HUES64 (cell line): ENCODE data around the gene PDE8A.

Experiments
- H3K27ac ChIP-seq: 2 replicates; pipeline ENCODE4 v1.7.0; 2013; ENCODE audit warnings: low read depth, low read length, inconsistent platforms
- H3K27me3 ChIP-seq: 2 replicates; pipeline ENCODE4 v1.6.1; 2013; ENCODE audit warnings: mild to moderate bottlenecking, low read length; ENCODE audit not compliant: insufficient read depth
- H3K36me3 ChIP-seq: 2 replicates; pipeline ENCODE4 v1.6.1; 2013; ENCODE audit warnings: mild to moderate bottlenecking, low read length; ENCODE audit not compliant: insufficient read depth
- H3K4me1 ChIP-seq: 2 replicates; pipeline ENCODE4 v1.6.1; 2013; ENCODE audit warnings: mild to moderate bottlenecking, low read length, moderate library complexity; ENCODE audit not compliant: insufficient read depth
- H3K4me3 ChIP-seq: 2 replicates; pipeline ENCODE4 v1.5.1; 2013; ENCODE audit warnings: mild to moderate bottlenecking, low read length, moderate library complexity
- H3K9ac ChIP-seq: 2 replicates; pipeline ENCODE4 v1.6.1; 2013; ENCODE audit warnings: mild to moderate bottlenecking, low read depth, low read length
- H3K9me3 ChIP-seq: 2 replicates; pipeline ENCODE4 v1.6.1; 2013; ENCODE audit warnings: low read depth, low read length; ENCODE audit not compliant: insufficient read depth
- WGBS: fragments of 150-250, 120-280 bp; methylation state at CpG from one replicate; pipeline ENCODE4 v1.1.7; 2013; ENCODE audit warnings: missing lambda C conversion rate; 5-methylcytosine and 5-hydroxymethylcytosine counted together

Gene PDE8A

DNA sequence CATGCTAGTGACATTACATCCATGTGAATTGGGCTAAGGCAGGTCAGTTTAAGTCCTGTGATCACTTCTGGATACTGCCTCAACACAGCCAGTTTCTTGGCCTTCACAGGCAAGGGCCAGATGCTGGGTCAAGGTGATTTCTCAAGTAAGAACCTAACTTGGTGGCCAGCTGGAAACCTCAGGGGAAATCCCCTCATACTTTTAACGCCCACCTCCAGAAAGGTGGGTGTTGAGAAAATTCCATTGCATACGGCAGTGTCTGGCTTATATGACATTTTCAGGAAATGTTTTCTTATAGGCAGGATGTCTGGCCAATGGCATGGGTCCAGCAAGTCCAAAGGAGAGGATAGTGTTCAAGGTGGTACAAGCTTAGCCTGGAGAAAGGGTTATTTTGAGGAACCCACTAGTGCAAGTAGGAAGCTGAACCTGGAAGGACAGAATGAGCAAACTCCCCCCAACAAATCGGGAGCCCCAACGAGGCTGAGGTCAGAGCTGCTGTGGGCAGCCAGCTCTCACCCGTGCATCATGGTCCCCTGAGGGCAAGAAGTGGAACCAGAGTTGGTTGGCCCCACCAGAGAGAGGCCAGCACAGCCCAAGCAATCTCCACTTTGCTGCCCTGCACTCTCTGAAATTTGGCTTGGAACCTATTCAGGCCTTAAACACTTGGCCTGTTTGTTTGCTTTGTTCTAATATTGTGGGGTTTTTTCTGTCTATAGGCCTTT is 135.4 kb downstream of the PDE8A start:
- no peak overlapping the region for H3K9ac ChIP-seq
- H3K9me3 ChIP-seq = no peaks in the 10 kb centered on the region
- no peak overlapping the region for H3K4me3 ChIP-seq
- H3K27me3 ChIP-seq = no peaks in the 10 kb centered on the region
- no peak overlapping the region for H3K27ac ChIP-seq
- WGBS = 95% methylated on average over 5 of the region's 5 CpGs
- H3K4me1 ChIP-seq = no peaks in the 10 kb centered on the region
- H3K36me3 ChIP-seq = no peaks in the 10 kb centered on the region

DNA sequence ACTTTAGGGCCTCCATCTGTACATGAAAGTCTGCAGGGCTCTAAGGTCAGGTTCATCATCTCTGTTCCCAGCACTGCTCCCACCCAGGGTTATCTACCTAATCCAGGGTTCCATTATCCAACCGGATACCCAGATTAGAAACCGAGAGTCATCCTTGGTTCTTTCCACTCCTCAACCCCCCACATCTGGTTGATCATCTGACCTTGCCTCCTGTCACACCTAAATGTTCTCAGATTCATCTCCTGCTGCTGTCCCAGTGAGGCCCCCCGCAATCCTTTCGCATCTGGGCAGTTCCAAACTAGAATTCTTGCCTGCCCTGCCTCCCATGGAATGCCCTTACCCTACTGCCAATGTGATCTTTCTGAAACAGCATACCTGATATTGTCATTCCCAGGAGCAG is 136.5 kb downstream of the PDE8A start:
- Histone ChIP-seq H3K36me3 (no peaks in the 10 kb centered on the region), H3K4me1 (no peaks in the 10 kb centered on the region)

DNA sequence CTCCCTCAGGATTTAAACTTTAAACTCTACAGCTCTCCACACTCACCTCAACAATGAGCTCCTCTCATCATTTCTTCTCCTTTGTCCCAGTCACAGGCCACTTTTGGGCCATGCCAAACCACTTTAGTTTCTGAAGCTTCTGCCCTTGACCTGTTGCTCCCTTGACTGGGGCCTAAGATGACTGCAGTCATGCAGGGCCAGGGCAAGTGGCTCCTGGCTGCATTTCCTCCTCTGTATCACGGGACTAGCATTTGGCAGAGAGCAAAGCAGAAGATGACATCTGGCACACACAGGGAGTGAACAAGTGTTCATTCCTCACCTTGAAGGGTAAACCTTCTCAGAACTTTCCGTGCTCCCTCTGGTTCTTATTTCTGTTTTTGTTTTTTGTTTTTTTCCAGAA is 136.9 kb downstream of the PDE8A start:
- H3K36me3 ChIP-seq = no peaks in the 10 kb centered on the region

More for the DNA sequence above, 136.5 kb downstream of the PDE8A start:
- Histone ChIP-seq H3K9me3 (no peaks in the 10 kb centered on the region), H3K27ac (no peak overlapping the region), H3K9ac (no peak overlapping the region), H3K4me3 (no peak overlapping the region), H3K27me3 (no peaks in the 10 kb centered on the region)
- WGBS = 95% methylated on average over 4 of the region's 4 CpGs

DNA sequence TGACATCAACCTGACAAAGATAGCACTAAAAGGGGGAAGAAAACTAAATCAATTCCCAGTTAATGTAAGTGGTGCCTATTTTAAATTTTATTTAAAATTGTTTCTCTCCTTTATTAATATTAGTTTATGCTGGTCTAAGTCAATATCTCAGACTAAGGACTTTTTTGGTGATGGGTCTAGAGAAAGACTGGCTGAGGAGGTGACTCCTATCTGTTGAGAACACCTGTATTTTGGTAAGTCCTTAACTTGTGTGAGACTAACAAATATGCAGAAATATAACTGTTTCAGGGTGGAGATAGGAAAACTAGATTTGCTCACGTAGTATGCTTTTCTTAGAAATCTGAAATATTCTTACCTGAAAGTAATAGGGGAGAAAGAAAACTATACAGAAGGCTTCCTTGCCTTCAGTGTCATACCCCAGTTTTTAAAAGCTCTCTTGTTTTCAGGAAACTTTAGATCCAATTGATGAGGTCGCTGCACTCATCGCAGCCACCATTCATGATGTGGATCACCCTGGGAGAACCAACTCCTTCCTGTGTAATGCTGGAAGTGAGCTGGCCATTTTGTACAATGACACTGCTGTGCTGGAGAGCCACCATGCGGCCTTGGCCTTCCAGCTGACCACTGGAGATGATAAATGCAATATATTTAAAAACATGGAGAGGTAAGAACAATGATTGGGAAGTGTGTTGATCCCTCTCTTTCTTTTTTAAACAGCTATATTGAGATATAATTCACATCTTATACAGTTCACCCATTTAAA is 138.9 kb downstream of the PDE8A start:
- no peaks in the 10 kb centered on the region for H3K9me3 ChIP-seq
- H3K36me3 ChIP-seq = no peaks in the 10 kb centered on the region
- no peaks in the 10 kb centered on the region for H3K27me3 ChIP-seq
- H3K9ac ChIP-seq = no peak overlapping the region
- H3K4me1 ChIP-seq = peaks cover 9% of the 10 kb centered on the region; the same call in 1 of the 2 replicates
- no peak overlapping the region for H3K4me3 ChIP-seq
- WGBS = 99% methylated on average over 4 of the region's 4 CpGs
- H3K27ac ChIP-seq = no peak overlapping the region

More for the DNA sequence above, 136.9 kb downstream of the PDE8A start:
- Histone ChIP-seq H3K4me1 (no peaks in the 10 kb centered on the region), H3K9me3 (no peaks in the 10 kb centered on the region), H3K27me3 (no peaks in the 10 kb centered on the region), H3K9ac (no peak overlapping the region), H3K27ac (no peak overlapping the region), H3K4me3 (no peak overlapping the region)
- 85% methylated on average over 2 of the region's 2 CpGs for WGBS

DNA sequence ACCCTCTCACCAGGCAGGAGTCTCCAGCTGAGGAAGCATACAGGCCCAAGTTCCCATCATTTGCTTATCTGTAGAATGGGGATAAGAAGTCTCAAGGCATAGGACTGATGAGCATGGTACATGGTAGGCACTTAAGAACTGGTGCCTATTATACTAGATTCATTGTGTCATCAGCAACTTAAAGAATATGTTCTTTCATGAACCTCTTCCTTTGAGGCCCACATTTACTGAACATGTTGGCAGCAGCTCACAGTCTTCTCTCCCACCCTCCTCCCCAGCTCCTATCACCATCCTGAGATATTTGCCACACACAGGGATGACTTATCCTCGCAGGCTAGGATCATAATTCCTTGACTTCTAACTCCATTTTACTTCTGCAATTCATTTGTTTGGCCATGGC is 142.5 kb downstream of the PDE8A start:
- Histone ChIP-seq H3K36me3 (no peaks in the 10 kb centered on the region), H3K27ac (no peak overlapping the region)
- WGBS = 93% methylated on average over 1 of the region's 1 CpG

DNA sequence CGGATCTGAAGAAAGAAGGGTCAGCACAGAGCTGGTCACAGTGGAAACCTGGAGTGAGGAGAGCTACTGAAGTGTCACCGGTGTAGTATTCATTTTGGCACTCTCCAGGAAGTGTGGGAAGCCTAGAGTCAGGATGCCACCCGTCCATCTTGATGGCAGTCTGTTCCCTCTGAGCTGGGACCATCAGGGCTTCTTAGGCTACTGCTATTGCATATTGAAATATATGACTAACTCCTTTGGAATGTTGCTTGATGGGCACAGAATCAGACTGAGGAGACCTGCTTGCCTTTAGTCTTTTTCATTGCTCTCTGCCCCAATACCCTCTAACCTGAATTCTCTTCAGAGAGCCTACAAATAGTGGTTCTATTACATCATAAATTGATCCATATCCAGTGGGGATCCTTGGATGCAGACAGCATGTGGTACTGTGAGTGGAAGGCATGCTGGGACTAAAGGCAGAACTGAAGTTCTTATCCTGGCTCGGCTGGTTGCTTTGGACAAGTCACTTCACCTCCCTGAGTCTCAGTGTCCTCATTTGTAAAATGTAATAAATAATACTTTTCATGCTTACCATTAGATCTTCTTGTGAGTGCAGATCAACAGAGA is 143.5 kb downstream of the PDE8A start:
- 72% methylated on average over 4 of the region's 4 CpGs for WGBS
- peaks cover 9% of the 10 kb centered on the region; the same call in 1 of the 2 replicates for H3K4me1 ChIP-seq
- no peaks in the 10 kb centered on the region for H3K36me3 ChIP-seq
- H3K4me3 ChIP-seq = no peak overlapping the region
- no peaks in the 10 kb centered on the region for H3K27me3 ChIP-seq
- H3K27ac ChIP-seq = no peak overlapping the region
- no peaks in the 10 kb centered on the region for H3K9me3 ChIP-seq
- H3K9ac ChIP-seq = no peak overlapping the region

More for the DNA sequence above, 142.5 kb downstream of the PDE8A start:
- Histone ChIP-seq H3K4me3 (no peak overlapping the region), H3K4me1 (peaks cover 9% of the 10 kb centered on the region; the same call in 1 of the 2 replicates), H3K9me3 (no peaks in the 10 kb centered on the region), H3K9ac (no peak overlapping the region), H3K27me3 (no peaks in the 10 kb centered on the region)

DNA sequence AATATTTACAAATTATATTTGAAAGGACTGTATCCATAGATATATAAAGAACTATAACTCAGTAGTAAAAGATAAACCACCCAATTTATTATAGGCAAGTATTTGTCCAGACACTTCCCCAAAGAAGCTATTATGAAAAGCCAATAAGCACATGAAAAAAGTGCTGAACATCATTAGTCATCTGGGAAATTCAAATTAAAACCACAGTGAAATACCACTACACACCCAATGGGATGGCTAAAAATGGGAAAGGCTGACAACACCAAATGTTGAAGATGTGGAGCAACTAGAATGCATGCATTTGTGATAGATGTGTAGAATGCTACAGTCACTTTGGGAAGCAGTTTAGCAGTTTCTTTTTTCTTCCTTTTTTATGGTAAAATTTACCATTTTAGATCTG is 147.0 kb downstream of the PDE8A start:
- Histone ChIP-seq H3K4me1 (peaks cover 9% of the 10 kb centered on the region; the same call in 1 of the 2 replicates), H3K27me3 (no peaks in the 10 kb centered on the region), H3K9me3 (no peaks in the 10 kb centered on the region), H3K36me3 (no peaks in the 10 kb centered on the region), H3K27ac (no peak overlapping the region), H3K9ac (no peak overlapping the region), H3K4me3 (no peak overlapping the region)

DNA sequence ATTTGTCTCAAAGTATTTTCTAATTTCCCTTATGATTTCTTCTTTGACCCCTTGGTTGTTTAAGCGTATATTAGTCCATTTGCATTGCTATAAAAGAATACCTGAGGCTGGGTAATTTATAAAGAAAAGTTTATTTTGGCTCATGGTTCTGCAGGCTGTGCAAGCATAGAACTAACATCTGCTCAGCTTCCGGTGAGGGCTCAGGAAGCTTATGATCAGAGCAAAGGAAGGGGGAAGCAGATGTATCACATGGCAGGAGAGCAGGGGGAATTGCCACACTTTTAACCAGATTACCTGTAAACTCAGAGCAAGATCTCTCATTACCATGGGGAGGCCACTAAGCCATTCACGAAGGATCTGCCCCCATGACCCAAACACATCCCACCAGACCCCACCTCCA is 148.2 kb downstream of the PDE8A start:
- H3K27ac ChIP-seq = no peak overlapping the region
- H3K9ac ChIP-seq = no peak overlapping the region
- H3K9me3 ChIP-seq = no peaks in the 10 kb centered on the region
- peaks cover 7% of the 10 kb centered on the region; the same call in 1 of the 2 replicates for H3K4me1 ChIP-seq
- 90% methylated on average over 2 of the region's 3 CpGs for WGBS
- H3K4me3 ChIP-seq = no peak overlapping the region
- H3K27me3 ChIP-seq = no peaks in the 10 kb centered on the region
- H3K36me3 ChIP-seq = no peaks in the 10 kb centered on the region

DNA sequence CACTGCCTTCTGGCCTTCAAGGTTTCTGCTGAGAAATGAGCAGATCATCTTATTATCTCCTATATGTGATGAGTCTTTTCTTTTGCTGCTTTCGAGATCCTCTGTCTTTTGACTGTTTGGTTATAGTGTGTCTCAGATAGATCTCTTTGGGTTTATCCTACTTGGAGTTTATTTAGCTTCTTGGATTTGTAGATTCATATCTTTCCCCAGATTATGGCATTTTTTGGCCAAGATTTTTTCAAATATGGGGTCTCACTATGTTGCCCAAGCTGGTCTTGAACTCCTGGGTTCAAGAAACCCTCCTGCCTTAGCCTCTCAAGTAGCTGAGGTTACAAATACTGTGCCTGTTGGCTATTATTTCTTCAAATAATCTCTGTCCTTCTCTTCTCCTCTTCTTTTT is 150.3 kb downstream of the PDE8A start:
- H3K9ac ChIP-seq = no peak overlapping the region
- H3K9me3 ChIP-seq = no peaks in the 10 kb centered on the region
- WGBS = 100% methylated on average over 1 of the region's 1 CpG
- H3K27ac ChIP-seq = no peak overlapping the region
- no peaks in the 10 kb centered on the region for H3K4me1 ChIP-seq
- no peaks in the 10 kb centered on the region for H3K27me3 ChIP-seq
- no peak overlapping the region for H3K4me3 ChIP-seq
- H3K36me3 ChIP-seq = no peaks in the 10 kb centered on the region

DNA sequence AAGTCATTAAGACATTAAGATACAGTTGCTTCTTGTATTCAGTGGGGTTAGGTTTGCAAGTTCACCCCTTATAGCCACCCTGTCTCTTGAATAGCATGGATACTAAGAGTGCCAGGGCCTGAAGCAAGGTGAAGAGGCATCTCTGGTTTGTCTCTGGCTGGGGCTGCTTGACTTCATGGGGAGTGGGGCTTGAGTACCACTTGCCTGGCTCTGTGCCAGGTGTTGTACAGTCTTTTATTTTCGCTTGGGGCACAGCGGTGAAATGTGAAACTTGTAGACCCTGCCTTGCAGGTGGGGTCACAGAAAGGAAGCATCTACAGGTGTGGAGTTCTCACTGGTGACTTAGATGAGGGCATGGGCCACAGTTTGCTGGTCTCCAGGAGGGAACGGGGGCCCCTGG is 152.1 kb downstream of the PDE8A start:
- Histone ChIP-seq H3K36me3 (no peaks in the 10 kb centered on the region), H3K9ac (no peak overlapping the region), H3K4me3 (no peak overlapping the region), H3K27me3 (no peaks in the 10 kb centered on the region), H3K27ac (no peak overlapping the region), H3K4me1 (no peaks in the 10 kb centered on the region), H3K9me3 (no peaks in the 10 kb centered on the region)
- 96% methylated on average over 3 of the region's 3 CpGs for WGBS

DNA sequence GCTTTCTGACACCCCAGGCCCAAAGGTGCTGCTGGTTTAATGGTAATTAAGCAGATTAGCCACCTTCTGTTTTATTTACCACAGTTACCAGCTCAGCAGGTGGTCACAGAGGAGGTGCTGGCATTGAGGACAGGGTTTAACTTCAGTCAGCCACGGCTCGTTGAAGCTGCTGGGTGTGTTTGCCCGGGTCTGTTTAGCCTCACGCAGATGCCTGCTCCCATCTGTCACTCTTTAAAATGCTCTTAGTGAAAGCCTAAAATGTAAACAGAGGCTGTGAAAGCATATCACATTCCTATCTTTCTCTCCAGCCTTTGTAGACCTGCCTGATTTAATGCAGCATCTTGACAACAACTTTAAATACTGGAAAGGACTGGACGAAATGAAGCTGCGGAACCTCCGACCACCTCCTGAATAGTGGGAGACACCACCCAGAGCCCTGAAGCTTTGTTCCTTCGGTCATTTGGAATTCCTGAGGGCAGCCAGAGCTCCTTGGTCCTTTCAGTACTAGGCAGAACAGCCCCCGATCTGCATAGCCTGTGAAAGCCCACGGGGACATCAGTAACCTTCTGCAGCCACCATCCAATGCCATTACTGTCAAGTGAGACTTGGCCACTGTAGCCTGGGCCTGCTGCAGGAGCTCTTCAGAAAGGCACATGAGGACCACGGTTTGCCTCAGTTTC is 156.0 kb downstream of the PDE8A start:
- 72% methylated on average over 11 of the region's 11 CpGs for WGBS
- Histone ChIP-seq H3K9ac (no peak overlapping the region), H3K4me3 (no peak overlapping the region), H3K36me3 (no peaks in the 10 kb centered on the region), H3K27me3 (no peaks in the 10 kb centered on the region), H3K4me1 (no peaks in the 10 kb centered on the region), H3K27ac (no peak overlapping the region), H3K9me3 (no peaks in the 10 kb centered on the region)
